ENCODE data around the gene RAB3IL1.
A peak's percentile ranks its signal among the peaks of the same experiment; 100 is the strongest.

DNA sequence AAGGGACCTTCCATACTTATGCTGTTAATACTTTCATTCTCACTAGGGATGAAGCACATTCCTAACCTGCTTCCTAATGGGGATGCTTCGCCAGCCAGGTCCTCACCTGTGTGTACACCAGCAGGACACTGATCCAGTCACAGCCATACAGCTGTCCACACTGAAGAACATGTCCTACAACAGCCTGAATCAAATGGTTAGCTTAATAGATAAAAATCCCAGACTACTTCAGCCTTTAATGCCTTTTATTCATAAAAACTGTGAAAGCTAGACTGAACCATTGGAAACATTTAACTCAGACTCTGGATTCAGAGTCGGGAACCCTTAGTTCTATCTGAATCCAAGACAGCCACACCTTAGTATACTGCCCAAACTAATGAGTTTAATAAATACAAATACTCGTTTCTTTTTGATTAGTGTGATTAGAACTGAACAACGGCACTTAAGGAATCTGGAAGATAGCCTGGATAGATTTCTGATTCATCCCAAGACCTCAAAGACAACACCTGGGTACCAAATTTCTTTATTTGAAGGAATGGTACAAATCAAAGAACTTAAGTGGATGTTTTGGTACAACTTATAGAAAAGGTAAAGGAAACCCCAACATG, 46.8 kb upstream of the RAB3IL1 start:
- TF ChIP-seq, protein P1, sequence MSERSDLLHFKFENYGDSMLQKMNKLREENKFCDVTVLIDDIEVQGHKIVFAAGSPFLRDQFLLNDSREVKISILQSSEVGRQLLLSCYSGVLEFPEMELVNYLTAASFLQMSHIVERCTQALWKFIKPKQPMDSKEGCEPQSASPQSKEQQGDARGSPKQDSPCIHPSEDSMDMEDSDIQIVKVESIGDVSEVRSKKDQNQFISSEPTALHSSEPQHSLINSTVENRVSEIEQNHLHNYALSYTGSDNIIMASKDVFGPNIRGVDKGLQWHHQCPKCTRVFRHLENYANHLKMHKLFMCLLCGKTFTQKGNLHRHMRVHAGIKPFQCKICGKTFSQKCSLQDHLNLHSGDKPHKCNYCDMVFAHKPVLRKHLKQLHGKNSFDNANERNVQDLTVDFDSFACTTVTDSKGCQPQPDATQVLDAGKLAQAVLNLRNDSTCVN (CRISPR knock-in tag; IDR thresholded peaks at IDR 0.05), result peak; percentile 85; the same call in 1 of the 2 replicates
- no peak for TF ChIP-seq ESRRA (IDR thresholded peaks at IDR 0.05; ENCODE audit: borderline replicate concordance, low read depth)
- no peak for TF ChIP-seq CEBPB (tag; IDR thresholded peaks at IDR 0.05)
- peak; percentile 61; the same call in 1 of the 2 replicates for TF ChIP-seq POLR2AphosphoS5 (IDR thresholded peaks at IDR 0.05; ENCODE audit: control insufficient read depth, insufficient read depth, low read depth, low read length)

All from K562 (cell line).